Uterus (tissue), 4 donors: ENCODE data around the gene INTS15. TPM values are rescaled to one million over a fixed set of nuclear protein-coding genes. Genes with fewer than 3 reads are reported as not detected.

Experiments
- DNase-seq, 2 donors: peaks; one replicate each; pipeline ENCODE4 v3.0.0-alpha.2; 2019 to 2020
- H3K27ac ChIP-seq, 2 donors: fragments of 200-600 bp; sonication (generic); 1 replicate in 1 of 2; 2 replicates in 1 of 2; pipeline ENCODE4 v1.5.1; 2016 to 2018
- H3K27me3 ChIP-seq, 2 donors: fragments of 200-600 bp; sonication (generic); one replicate each; pipeline ENCODE4 v1.5.1; 2018 to 2019; ENCODE audit warnings: control low read depth in 1 of 2
- H3K36me3 ChIP-seq, 2 donors: fragments of 200-600 bp; sonication (generic); one replicate each; pipeline ENCODE4 v1.5.1; 2019; ENCODE audit warnings: control low read depth in 1 of 2
- H3K4me1 ChIP-seq, 2 donors: fragments of 200-600 bp; sonication (generic); one replicate each; pipeline ENCODE4 v1.5.1; 2018 to 2019; ENCODE audit warnings: control low read depth in 1 of 2
- H3K4me3 ChIP-seq, 2 donors: fragments of 200-600 bp; sonication (generic); 1 replicate in 1 of 2; 2 replicates in 1 of 2; pipeline ENCODE4 v1.5.1; 2018 to 2019; ENCODE audit warnings: mild to moderate bottlenecking in 1 of 2
- H3K9me3 ChIP-seq, 2 donors: fragments of 200-600 bp; sonication (generic); one replicate each; pipeline ENCODE4 v1.5.1; 2019; ENCODE audit warnings: control low read depth in 1 of 2
- POLR2A ChIP-seq, 2 donors: fragments of 450-650 bp; IDR thresholded peaks; one replicate each; pipeline ENCODE4 v1.6.1; 2016; ENCODE audit warnings: antibody characterized with exemption in 2 of 2, mild to moderate bottlenecking in 1 of 2, moderate library complexity in 1 of 2
- intact Hi-C: fragments of 100-400 bp; cut with DNase I; formaldehyde crosslinking; loops from one replicate; pipeline ENCODE4 v1.15.1; 2023; ENCODE audit warnings: low total_unique reads
- total RNA-seq, 4 donors: library from RNA; depleted of rRNA in 3 of 4; stranded (reverse); fragments of >200 nt in 3 of 4; gene quantifications; one replicate each; pipeline versions ENCODE4 v1.1.0 to v1.2.4, GENCODE V29; 2014 to 2023
- TF ChIP-seq, protein P1 (sequence below), 4 experiments: fragments of 200-600 bp in 2 of 4; fragments of 450-650 bp in 2 of 4; sonication (generic) in 2 of 4; IDR thresholded peaks; one replicate each; pipeline ENCODE4 v1.5.1; 2016 to 2019; ENCODE audit warnings: antibody characterized with exemption in 4 of 4, mild to moderate bottlenecking in 2 of 4, moderate library complexity in 1 of 4
- donor health status: DM: yes; HTN: yes; CAD: no.

The INTS15 gene
- total RNA-seq, 4 donors from 2014 or later: 7.6 to 44.1 (median 23.9) TPM

GRCh38 chr7:6606866-6607583 is 17.2 kb downstream of the INTS15 start:
- intact Hi-C loops: no loop called here
- no peaks in the 10 kb centered on the region for H3K4me1 ChIP-seq
- no peaks in the 10 kb centered on the region for H3K36me3 ChIP-seq
- H3K27ac ChIP-seq: no peak overlapping the region
- no peaks in the 10 kb centered on the region for H3K27me3 ChIP-seq
- H3K4me3 ChIP-seq: no peak overlapping the region
- TF ChIP-seq, protein P1, sequence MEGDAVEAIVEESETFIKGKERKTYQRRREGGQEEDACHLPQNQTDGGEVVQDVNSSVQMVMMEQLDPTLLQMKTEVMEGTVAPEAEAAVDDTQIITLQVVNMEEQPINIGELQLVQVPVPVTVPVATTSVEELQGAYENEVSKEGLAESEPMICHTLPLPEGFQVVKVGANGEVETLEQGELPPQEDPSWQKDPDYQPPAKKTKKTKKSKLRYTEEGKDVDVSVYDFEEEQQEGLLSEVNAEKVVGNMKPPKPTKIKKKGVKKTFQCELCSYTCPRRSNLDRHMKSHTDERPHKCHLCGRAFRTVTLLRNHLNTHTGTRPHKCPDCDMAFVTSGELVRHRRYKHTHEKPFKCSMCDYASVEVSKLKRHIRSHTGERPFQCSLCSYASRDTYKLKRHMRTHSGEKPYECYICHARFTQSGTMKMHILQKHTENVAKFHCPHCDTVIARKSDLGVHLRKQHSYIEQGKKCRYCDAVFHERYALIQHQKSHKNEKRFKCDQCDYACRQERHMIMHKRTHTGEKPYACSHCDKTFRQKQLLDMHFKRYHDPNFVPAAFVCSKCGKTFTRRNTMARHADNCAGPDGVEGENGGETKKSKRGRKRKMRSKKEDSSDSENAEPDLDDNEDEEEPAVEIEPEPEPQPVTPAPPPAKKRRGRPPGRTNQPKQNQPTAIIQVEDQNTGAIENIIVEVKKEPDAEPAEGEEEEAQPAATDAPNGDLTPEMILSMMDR (IDR thresholded peaks at IDR 0.05): no peak
- no peak for TF ChIP-seq POLR2A (IDR thresholded peaks at IDR 0.05)
- no peak for DNase-seq
- no peaks in the 10 kb centered on the region for H3K9me3 ChIP-seq

GRCh38 chr7:6607651-6608051 is 17.8 kb downstream of the INTS15 start:
- intact Hi-C loops: no loop called here
- no peak for DNase-seq
- Histone ChIP-seq H3K27ac (no peak overlapping the region), H3K4me3 (no peak overlapping the region), H3K4me1 (no peaks in the 10 kb centered on the region), H3K9me3 (no peaks in the 10 kb centered on the region), H3K36me3 (no peaks in the 10 kb centered on the region), H3K27me3 (no peaks in the 10 kb centered on the region)
- no peak for TF ChIP-seq POLR2A (IDR thresholded peaks at IDR 0.05)
- TF ChIP-seq, protein P1 (IDR thresholded peaks at IDR 0.05): no peak

- Histone ChIP-seq H3K9me3 (no peaks in the 10 kb centered on the region), H3K27ac (no peak overlapping the region), H3K4me3 (no peak overlapping the region), H3K36me3 (no peaks in the 10 kb centered on the region), H3K4me1 (no peaks in the 10 kb centered on the region), H3K27me3 (no peaks in the 10 kb centered on the region)
- intact Hi-C loops: no loop called here
- TF ChIP-seq POLR2A (IDR thresholded peaks at IDR 0.05): no peak
- TF ChIP-seq, protein P1 (IDR thresholded peaks at IDR 0.05): no peak
- DNase-seq: no peak
Observed at GRCh38 chr7:6608081-6608480, 18.3 kb downstream of the INTS15 start.

GRCh38 chr7:6608794-6609193 is 19.0 kb downstream of the INTS15 start:
- no peaks in the 10 kb centered on the region for H3K36me3 ChIP-seq
- intact Hi-C loops: no loop called here
- no peaks in the 10 kb centered on the region for H3K27me3 ChIP-seq
- H3K4me1 ChIP-seq: no peaks in the 10 kb centered on the region
- DNase-seq: no peak
- TF ChIP-seq, protein P1 (IDR thresholded peaks at IDR 0.05): no peak
- TF ChIP-seq POLR2A (IDR thresholded peaks at IDR 0.05): no peak
- H3K4me3 ChIP-seq: no peak overlapping the region
- H3K9me3 ChIP-seq: no peaks in the 10 kb centered on the region
- H3K27ac ChIP-seq: no peak overlapping the region

- intact Hi-C loops: no loop called here
Observed at GRCh38 chr7:6612819-6613218, 23.0 kb downstream of the INTS15 start.

More at GRCh38 chr7:6612819-6613218, 23.0 kb downstream of the INTS15 start:
- H3K9me3 ChIP-seq: no peaks in the 10 kb centered on the region
- TF ChIP-seq, protein P1 (IDR thresholded peaks at IDR 0.05): no peak
- TF ChIP-seq POLR2A (IDR thresholded peaks at IDR 0.05): no peak
- no peak overlapping the region for H3K27ac ChIP-seq
- no peak for DNase-seq
- H3K27me3 ChIP-seq: no peaks in the 10 kb centered on the region
- H3K4me1 ChIP-seq: peaks cover 0 to 7% of the 10 kb centered on the region in 2 donors
- H3K4me3 ChIP-seq: no peak overlapping the region
- H3K36me3 ChIP-seq: no peaks in the 10 kb centered on the region
